ENCODE data around the gene HTR4.

HTR4 gene

DNA sequence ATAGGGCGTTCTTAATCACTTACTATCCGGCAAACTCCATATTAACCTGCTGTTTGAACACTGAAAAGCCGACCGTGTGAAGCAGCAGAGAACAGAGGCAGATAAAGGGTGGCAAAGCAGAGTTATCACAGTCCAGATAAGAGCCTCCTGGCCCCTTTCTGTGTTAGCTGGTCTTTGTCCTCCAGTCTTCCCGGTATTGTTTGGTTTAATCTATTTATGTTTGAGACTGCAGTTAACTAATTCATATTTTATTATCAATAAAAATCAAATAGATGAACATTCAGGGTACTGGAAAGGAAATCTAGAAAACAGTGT, 6.0 kb upstream of the HTR4 start:
- no peak for DNase-seq

DNA sequence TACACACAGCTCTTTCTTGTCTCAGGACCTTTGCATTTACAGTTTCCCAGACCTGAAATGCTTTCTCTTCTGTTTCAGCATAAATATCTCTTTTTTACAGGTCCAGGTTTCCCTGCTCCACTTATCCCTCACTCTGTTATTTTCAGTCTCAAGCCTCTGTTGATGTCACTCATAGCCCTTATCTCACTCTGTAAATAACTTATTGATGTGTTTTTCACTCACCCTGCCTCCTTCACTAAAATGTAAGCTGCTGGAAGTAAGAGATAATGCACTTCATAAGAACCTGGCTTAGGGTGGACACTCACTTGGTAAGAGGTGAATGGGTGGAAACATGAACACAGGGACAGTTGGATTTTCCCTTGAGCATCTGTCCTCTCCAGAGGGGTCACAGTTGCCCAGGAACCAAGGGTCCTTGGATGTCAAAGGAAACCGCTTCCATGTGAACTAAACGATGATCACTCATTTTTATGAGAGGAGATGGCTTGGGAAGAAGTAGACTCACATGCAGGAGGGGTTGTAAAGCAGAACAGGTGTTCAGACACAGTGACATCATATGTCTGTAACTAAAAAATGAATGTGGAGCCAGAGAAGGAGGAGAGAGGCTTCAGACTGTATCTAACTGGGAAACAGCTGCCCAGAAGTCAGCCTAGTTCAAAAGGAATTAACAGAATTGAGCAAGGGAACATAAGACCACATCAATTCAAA, 5.5 kb upstream of the HTR4 start:
- DNase-seq: no peak

DNA sequence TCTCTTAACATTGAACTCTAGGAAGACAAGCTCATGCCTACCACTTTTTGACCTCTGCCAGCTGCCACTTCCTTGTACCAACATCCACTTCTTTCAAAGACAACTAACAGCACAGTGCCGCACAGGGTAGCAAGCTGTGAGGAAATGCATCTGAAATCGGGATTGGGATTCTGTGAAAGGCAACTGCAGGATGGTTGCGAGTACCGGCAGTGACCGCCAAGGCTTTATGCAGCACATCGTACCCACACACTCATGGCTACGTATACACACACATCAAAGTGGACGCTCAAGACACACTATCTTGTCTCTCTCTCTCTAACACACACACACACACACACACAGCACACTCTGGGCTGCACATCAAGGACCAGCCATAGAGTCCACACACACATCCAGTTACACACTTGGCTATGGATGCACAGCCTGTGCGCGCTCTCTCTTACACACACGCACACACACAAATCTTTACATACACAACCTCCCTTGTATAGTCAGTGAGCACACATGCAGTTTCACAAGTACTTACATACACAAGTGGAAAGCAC, 964 bp downstream of the HTR4 start:
- no peak for DNase-seq

DNA sequence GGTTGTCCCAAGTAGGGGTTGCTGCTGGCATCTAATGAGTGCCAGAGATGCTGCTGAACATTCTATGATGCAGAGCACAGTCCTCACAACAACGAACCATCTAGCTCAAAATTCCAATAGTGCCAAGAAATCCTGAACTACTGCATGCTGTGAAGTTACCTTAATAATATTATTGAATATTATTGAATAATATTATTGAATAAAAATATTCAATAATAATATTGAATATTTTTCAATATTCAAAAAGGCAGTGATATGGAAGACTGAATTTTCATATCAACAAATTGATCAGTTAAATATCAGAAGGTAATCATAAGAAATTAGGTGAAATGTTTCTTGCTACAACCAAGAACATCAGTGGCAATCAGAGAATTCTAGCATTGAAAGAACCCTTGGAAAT, 2.8 kb downstream of the HTR4 start:
- DNase-seq: no peak

DNA sequence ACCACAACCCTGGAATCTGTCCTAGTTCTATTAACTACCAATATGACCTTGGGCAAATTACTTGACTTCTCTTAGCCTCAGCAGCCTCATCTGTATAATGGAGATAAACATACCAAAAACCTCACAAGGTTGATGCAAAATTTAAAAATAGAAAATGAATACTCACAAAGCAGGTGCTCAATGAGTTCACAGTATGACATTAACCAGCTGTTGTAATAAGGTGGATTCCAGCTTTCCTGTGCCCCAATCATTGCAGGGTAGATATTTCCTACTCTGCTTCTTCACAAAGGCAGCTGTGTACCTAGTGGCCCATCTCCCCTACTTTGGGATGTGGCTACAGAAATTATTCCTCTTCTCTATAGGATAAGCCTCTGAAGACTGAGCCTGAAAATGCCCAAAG, 8.8 kb downstream of the HTR4 start:
- DNase-seq: no peak

DNA sequence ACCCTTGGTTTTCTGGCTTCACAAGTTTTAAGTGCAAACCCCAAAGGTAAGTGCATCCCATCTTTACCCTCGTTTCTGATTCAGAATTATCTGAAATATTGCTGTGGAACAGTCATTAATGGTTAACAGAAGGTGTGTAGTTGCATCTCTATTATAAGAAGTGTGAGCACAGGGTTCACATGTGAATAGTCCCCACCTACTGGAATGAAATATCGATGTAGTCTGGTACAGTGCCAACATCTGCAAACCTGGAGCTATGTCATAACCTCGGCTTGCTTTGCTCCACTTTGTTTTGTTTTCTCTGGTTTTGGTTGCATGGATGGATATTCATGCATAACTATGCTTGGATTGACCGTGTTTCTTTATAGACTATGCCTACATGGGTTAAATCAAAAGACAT, 12.6 kb downstream of the HTR4 start:
- DNase-seq: no peak

DNA sequence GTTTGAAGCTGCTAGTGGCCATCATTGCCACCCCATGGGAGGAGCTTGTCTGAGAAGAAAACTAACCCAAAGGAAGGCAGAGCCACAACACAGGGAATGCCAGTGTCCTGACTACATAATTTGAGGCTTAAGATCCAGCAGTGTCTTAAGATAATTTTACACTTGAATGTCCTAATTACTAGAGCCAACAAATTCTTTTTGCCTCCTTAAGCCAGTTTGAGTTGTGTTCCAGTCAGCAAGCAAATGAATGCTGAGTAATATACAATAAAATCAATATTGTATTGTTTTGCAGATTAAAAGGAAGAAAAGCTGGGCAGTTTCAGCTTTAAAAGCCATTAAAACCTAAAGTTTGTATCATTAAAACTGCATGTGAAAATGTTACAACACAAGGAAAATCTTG, 13.9 kb downstream of the HTR4 start:
- no peak for DNase-seq

DNA sequence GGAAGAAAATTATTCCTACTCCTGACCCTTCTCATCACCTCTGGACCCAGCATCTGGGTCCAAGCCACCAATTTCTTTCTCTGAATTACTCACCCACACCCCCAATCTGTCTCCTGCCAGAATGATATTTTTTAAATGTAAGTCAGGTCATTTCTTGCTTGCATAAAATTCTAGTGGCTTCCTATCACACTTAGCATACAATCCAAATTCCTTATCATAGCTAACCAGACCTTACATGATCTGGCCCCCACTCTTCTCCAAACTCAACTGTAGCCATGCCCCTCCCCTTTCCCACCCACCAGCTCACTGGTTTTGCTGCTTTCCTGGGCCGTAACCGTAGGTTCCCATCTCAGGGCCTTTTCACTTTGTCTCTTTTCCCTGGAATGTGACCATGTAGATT, 15.2 kb downstream of the HTR4 start:
- no peak for DNase-seq

DNA sequence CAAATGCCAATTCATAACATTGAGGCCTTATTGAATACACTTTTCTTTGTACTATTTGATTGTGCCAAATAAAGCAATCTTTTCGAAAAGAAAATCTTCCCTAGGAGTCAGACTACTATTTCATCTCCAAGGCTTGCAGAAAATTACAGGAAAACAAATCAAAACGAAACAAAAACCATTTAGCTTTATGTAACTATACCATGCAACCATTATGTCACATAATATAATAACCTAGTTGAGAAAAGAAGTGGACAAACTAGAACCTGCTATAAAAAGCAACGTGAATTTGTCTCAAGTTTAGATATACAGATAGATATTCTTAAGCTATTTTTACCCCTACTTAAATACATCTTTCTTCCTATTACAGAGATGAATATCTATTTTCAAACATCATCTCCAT, 18.0 kb downstream of the HTR4 start:
- DNase-seq: no peak

DNA sequence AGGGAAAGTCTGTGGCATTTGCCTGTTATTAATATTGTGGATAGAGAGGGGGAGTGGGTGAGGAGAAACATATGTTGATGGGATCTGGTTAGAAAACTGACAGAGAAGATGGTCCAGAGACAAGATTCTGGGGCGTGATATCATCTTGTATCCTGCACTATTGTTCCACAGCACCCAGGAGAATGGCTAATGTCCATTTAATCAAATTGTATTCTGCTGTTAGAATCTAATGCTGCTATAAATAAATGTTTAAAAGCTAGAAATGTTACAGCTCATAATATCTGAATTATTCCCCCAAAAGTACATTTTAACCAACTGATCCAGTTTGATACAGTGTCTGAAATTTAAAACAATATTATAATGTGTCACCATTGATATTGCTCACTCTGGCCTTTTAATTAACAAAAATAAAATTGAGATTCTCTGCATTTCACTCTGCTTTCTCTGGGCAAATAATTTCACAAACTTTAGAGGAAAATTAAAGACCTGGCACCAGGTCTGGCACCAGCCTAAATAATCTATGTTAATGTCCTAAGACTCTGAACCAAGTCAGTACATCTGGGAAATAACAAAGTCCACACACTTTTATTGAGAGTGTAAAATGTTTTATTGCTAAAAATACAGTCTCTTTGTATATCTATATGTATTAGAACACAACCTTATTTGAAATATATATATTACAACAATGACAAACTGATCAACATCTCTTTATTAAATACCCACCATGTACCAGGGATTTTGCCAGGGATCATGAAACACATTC, 18.8 kb downstream of the HTR4 start:
- no peak for DNase-seq

DNA sequence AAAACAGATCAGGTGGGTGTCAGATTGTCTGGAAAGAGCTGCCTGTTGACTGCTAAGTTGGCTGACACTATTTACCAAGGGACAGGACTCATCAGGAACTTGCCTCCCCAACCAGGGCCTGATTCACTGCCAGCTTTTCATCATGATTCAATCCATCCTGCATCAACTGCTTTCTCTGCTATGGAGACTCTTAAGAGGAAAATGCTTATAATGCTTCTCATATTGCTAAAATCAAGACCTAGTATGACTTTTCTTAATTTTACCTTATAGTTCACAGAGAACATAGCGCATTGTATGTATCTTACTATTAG, 21.3 kb downstream of the HTR4 start:
- DNase-seq: no peak

DNA sequence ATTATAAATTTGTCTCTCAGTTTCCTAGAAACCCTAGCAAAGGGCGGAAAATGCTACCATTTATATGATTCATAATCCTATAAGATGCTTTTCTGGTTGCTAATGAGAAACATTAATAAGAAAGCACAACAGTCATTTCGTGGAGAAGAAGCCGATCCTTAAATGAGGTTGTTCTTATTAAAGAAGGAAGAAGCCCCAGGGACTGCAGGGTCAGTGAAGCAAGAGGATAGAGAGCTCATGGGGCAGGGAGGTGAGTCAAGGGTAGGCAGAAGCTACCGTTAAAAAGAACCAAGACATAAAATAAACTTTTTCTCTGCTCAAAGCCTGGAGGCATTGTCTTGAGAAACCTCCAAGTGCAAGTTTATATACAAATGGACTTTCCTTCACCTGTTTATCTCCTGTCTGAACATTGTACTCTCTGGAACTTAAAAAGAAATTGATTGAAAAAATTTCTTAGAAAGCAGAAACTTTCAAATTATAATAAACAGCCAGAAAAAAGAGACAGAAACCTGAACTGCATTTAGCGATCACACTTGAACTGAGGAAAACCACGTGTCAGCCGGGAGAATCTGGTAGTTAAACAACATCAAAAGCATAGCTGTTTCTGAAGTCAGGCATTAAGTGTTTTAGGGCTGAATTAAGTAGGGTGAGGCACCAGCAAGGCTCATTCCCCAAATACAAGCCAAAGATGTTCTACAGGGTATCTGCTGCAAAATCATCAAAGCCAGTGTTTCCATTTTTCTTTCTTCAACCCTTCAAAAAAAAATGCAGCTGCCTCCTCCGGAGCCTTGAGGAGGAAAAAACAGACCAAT, 21.9 kb downstream of the HTR4 start:
- DNase-seq: no peak

DNA sequence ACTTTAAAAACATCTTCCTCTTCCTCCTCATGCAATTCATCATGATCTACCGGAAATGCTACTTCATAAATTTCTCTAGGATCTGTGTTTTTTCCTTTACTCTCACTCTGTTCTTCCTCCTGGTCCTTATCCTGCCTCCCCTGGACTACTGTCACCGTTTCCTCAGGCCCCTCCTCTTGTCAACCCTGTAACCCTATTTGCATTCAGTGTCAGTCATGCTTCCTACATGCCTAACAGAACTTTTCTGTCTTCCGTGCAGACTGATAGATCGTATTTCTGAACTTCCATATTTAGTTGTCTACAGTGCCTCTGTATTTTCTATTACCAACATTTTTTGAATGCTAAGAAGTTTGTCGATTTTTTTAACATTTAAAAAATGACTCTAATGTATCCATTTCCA, 27.3 kb downstream of the HTR4 start:
- DNase-seq: no peak

DNA sequence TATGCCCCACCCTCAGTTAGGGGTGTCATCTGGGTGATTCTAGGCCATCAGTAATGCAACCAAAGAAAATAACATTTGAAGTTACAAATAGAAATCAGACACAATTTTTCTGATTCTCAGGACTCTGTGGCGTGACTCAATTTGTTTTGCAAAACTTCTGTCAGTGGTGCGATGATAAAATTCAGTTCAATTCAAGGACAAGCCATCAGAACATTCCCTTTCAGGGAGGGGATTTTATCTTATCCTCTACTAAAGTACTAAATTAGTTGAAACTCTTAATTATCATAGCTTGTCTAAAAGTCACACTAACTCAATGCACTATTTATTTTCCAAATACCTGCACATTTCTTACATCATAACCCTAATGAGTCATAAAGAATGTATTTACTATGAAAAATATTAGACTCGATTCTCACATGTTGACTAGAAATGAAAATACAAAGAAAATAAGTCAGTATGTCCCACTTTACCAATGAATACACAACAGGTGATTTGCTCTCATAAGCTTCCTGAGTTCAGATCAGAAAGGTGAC, 28.2 kb downstream of the HTR4 start:
- no peak for DNase-seq

DNA sequence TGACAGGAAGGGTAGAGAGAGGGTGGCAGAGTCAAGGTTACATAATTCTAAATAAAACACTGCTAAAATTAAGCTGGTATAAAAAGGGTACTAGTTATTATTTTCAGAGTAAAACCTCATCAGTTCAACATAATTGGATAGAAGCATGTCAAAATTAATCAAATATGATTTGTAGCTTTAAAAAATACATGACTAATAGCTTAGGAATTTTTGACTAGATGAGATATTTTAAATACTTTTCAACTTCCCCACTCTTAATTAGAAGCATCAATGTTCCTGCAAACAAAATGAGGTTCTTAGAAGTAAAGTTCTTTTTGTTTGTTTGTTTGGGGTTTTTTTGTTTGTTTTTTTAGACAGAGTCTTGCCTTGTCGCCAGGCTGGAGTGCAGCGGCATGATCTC, 29.1 kb downstream of the HTR4 start:
- no peak for DNase-seq

DNA sequence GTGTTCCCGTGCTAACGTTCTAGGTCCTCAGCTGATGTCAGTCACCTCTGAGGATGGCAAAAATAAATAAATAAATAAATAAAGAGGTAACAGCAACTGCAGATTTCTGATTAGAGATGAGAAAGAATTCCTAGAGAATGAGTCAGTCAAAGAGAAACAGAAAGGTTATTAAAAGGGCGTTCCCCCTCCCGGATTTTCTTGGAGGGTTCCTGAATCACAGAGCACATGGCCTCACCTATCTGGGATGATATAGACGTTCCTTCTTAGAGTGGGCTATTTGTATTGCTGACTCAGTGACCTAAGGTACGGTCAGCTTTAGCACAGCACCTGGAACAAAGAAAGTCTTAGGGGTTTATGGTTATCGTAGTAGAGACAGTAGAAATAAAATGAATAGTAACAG, 30.6 kb downstream of the HTR4 start:
- DNase-seq: no peak

DNA sequence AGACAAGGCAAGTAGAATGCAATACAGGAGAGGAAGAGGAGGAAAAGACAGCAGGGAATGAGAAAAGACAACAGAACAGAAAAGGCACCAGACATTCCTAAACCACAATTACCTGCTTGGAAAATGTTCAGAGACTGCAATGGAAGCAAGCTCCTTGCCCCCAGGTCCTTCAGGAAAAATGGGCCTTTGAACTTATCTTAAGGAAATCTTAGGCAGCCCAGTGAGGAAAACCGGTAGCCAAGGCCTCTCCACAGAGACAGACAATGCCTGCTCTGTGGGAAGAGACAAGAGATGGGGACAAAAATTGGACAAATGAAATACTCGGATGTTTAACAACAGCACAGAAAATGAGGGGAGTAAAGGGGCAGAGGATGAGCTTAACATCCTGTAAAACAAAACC, 31.2 kb downstream of the HTR4 start:
- no peak for DNase-seq

DNA sequence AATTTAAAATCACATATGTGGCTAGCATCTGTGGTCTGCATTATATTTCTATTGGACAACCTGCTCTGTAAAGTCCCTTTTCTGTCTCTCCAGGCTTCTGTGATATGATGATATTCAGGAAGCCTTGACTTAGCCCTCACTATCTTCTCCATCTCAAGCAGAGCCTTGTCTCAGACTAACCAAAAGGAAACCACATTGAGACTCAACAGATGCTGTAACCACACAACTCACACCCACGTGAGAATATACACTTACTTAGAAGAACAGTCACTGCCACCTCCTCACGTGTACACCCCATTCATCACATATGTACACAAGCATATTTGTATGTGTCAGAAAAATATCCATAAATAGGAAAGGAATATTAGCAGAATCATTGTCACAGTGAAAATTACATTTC, 33.6 kb downstream of the HTR4 start:
- DNase-seq: no peak

DNA sequence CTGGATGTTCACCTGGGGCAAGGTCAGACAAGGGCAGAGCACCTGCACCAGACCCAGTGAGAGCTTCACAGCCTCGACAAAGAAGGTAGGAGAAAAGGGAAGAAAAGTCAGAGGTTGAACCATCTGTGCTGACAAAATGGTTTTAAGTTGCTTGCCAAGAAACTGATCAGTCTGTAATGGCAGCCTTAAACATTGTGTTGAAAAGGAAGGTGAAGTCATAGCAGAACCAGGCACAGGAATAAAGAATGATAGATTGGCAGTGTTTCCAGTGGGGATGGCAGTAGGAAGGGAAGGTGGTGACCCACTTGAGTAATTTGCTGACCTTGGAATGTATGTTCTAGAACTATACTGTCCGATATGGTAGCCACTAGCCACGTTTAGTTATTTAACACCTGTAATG, 34.2 kb downstream of the HTR4 start:
- no peak for DNase-seq

DNA sequence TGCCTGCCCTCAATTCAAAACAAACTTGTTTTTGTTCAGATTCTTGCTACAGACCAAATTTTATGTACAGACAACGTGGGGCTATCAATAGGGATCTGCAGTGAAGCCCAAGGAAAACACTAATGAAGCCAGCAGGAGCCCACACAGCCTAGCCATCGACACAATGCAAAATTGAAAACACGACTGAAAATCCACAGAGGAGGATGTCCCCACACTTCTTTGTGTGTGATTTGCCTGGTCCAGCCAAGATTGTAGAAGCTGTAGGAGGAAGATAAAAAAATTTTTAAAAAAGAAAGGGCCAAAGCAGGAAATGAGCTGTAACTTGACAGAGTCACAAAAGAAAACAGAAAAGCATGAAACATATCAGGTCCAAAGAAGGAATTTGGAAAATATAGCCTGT, 34.8 kb downstream of the HTR4 start:
- DNase-seq: no peak

DNA sequence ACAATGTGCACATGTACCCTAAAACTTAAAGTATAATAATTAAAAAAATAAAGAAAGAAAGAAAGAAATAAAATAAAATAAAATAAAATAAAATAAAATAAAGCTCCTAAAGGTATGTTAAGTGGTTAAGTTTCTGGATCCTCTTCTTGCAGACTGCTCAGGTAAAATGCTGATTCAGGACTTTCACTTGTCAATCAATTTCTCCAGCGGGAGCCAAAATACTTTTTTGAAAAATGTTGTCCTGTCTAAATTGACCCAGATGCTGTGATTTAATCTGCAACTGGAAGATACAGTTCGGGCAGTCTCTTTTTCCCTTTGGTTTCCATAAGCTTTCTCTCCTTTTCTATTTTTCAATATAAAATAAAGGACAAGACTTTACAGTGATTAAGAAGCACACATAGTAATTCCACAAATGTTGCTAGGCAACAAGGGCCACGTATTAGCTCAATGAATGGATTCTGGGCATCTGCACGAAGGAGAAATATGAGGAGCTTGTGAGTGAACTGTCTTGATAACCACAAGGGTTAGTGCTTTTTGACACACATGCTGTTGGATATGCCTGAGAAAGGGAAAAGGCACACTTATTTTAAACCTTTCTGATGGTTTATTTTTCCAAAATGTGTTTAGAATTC, 38.6 kb downstream of the HTR4 start:
- DNase-seq: no peak

DNA sequence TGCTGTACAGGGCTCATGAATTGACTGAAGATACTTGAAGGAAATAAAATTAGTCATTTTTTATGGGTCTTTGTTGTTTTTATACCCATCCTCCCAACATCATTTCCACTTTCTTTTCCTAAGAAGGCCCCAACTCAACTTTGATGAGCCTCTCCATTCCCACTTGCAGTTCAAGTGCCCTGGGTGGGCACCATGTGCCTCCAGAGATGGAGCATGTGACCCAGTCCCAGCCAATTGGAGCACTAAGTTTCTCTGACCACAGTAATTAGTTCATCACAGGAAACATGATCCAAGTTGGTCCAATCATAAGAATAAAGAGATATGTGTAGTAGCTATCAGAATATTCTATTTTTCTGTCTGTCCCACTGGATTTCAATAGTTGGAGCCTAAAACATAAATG, 46.9 kb downstream of the HTR4 start:
- no peak for DNase-seq

DNA sequence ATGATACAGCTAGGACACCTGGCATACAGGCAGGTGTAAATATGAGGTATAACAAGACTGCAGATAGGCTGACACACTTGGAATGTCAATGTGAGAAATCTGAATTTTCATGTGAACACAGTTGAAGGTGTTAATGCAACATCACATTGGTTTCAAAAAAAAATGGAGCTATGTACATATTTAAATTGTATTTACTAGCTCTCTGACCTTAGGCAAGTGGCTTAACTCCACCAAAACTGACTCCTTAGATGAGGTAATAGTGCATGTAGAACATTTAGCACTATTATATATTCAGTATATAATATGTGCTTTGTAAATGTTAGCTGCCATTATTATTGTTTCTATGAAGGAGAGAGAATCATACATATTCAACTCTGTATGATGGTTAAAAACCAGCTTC, 48.0 kb downstream of the HTR4 start:
- DNase-seq: no peak

Data from fibroblast of skin of back (primary cell).